Right lobe of liver (tissue), 4 donors: ENCODE data around the gene KLF16.

Source experiments
- CTCF ChIP-seq, 4 donors: fragments of 200-600 bp in 3 of 4; fragments of 450-650 bp in 1 of 4; IDR thresholded peaks; one replicate each; pipeline versions ENCODE4 v1.5.1 to v1.8.0; 2016 to 2022; ENCODE audit warnings: antibody characterized with exemption in 4 of 4, mild to moderate bottlenecking in 2 of 4
- POLR2A ChIP-seq: fragments of 450-650 bp; IDR thresholded peaks from one replicate; pipeline ENCODE4 v1.6.1; 2017; ENCODE audit warnings: antibody characterized with exemption, mild to moderate bottlenecking
- donor health status: DM: no; HTN: no; CAD: no.
- donor health status: DM: no; HTN: no; CAD: no.
- donor health status: DM: no; HTN: yes; CAD: no.

DNA sequence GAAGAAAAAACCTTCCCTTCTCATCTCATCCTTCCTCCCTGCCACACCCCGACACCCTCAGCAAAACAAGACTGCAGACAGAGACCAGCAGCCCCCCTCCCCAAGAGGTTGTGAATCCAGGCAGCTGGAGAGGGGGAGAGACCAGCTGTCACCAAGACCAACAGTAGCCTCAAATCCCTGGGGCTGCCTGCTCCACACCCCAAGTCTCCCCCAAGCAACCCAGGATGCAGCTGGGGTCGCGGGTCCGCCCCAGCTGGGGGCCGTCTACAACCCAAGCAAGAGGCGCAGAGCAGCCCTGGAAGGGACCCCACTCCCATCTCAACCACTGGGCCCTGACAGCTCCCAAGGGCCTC, 7.1 kb downstream of the KLF16 start:
- TF ChIP-seq POLR2A: no peak
- no peak for TF ChIP-seq CTCF (IDR thresholded peaks at IDR 0.05)
